ENCODE results near the gene TBL1XR1. TPM values are rescaled to one million over a fixed set of nuclear protein-coding genes. Genes with fewer than 3 reads are reported as not detected.

Gene TBL1XR1
- total and polyA plus RNA-seq, 2 of the 4 experiments (the other 2 are of a cell fraction): 25.2 to 170 TPM

- Histone ChIP-seq H2BK20ac (ENCODE audit: low read depth, low read length) (no peak overlapping the region), H4K5ac (ENCODE audit: low read depth, low read length) (no peak overlapping the region), H3K23ac (ENCODE audit: low read depth, low read length) (no peak overlapping the region), H3K79me1 (ENCODE audit: low read depth in 1 of 2, low read length in 2 of 2) (peaks cover 16 to 67% of the 10 kb centered on the region in 2 experiments), H3K27me3 (ENCODE audit: control insufficient read depth, insufficient read depth, low read length) (no peaks in the 10 kb centered on the region), H3K4me2 (ENCODE audit: low read depth, low read length) (no peak overlapping the region), H4K8ac (ENCODE audit: low read depth in 2 of 2, low read length in 2 of 2) (no peak overlapping the region), H3K4me3 (ENCODE audit: insufficient read depth, low read depth, low read length) (no peak overlapping the region), H3K9ac (ENCODE audit: low read depth, low read length) (no peak overlapping the region), H3K4me1 (ENCODE audit: control insufficient read depth, insufficient read depth, low read length) (peaks cover 10% of the 10 kb centered on the region; the same call in 1 of the 2 replicates), H3K9me3 (ENCODE audit: control insufficient read depth, insufficient read depth, low read length) (no peaks in the 10 kb centered on the region), H3K36me3 (ENCODE audit: control insufficient read depth, insufficient read depth, low read length) (no peaks in the 10 kb centered on the region), H2AK5ac (ENCODE audit: low read depth, low read length) (no peak overlapping the region), H3K56ac (ENCODE audit: extremely low read depth, insufficient read depth, low read length) (no peak overlapping the region), H3K14ac (replicated peaks; ENCODE audit: low read depth, low read length) (no peak overlapping the region), H3K4ac (ENCODE audit: low read depth, low read length) (no peak overlapping the region), H3K9me1 (ENCODE audit: insufficient read depth, low read length) (peaks cover 12% of the 10 kb centered on the region), H2BK15ac (ENCODE audit: low read depth, low read length) (no peak overlapping the region), H4K20me1 (ENCODE audit: insufficient read depth, low read length) (peaks cover 83% of the 10 kb centered on the region), H2AFZ (replicated peaks; ENCODE audit: low read length, poor library complexity) (no peak overlapping the region), H4K91ac (ENCODE audit: insufficient read depth, low read depth, low read length) (no peak overlapping the region), H2BK5ac (ENCODE audit: low read depth, low read length, poor library complexity, severe bottlenecking) (no peak overlapping the region), H3K18ac (ENCODE audit: low read depth, low read length) (no peak overlapping the region), H3K27ac (ENCODE audit: insufficient read depth, low read length) (no peak overlapping the region), H2BK120ac (ENCODE audit: low read depth, low read length) (no peak overlapping the region), H2AK9ac (replicated peaks; ENCODE audit: low read depth, low read length, poor library complexity) (no peak overlapping the region)
- WGBS, 2 experiments (ENCODE audit: extremely low coverage in 2 of 2, insufficient read length in 1 of 2): no CpG with 5 or more reads among the region's 3 CpGs
- in situ Hi-C loops (cut with MboI; ENCODE audit: low sequenced_read_pairs) (no loop called here), intact Hi-C loops (cut with micrococcal nuclease) (no loop called here), dilution Hi-C loops (cut with HindIII; ENCODE audit: low sequenced_read_pairs, unreplicated experiment) (no loop called here)
- DNase-seq (no peak), ATAC-seq (ENCODE audit: low read depth) (no peak)
- ChIA-PET CTCF (no interaction called here), POLR2A (ENCODE audit: unreplicated experiment) (no interaction called here)
- no TSS peak for BruUV-seq (replicated peaks)
- no peak for TF ChIP-seq RAD21 (IDR thresholded peaks at IDR 0.05; ENCODE audit: low read length)
- no peak for TF ChIP-seq CEBPB (IDR thresholded peaks at IDR 0.05; ENCODE audit: low read depth, low read length)
- no peak for TF ChIP-seq RFX5 (IDR thresholded peaks at IDR 0.05; ENCODE audit: low read depth, low read length)
- TF ChIP-seq FOS (IDR thresholded peaks at IDR 0.05; ENCODE audit: low read depth, low read length): no peak
- TF ChIP-seq MAZ (IDR thresholded peaks at IDR 0.05; ENCODE audit: borderline replicate concordance, low read depth, low read length): no peak
- TF ChIP-seq SMC3 (IDR thresholded peaks at IDR 0.05; ENCODE audit: low read depth, low read length): no peak
- TF ChIP-seq ELK1 (IDR thresholded peaks at IDR 0.05; ENCODE audit: borderline replicate concordance, low read depth, low read length): no peak
- TF ChIP-seq CTCF (conservative IDR thresholded peaks at IDR 0.05; ENCODE audit: low read depth, low read length): no peak
- no peak for TF ChIP-seq MXI1 (IDR thresholded peaks at IDR 0.05; ENCODE audit: borderline replicate concordance, low read depth, low read length)
- TF ChIP-seq USF2 (IDR thresholded peaks at IDR 0.05; ENCODE audit: low read depth, low read length): no peak
- no peak for TF ChIP-seq NFE2L2 (IDR thresholded peaks at IDR 0.05; ENCODE audit: low read depth, low read length)
- no peak for TF ChIP-seq MAFK (IDR thresholded peaks at IDR 0.05; ENCODE audit: low read depth, low read length)
- TF ChIP-seq CHD1 (IDR thresholded peaks at IDR 0.05; ENCODE audit: low read depth, low read length): no peak
- TF ChIP-seq RCOR1 (IDR thresholded peaks at IDR 0.05; ENCODE audit: insufficient replicate concordance, low read length): no peak
- TF ChIP-seq BHLHE40 (IDR thresholded peaks at IDR 0.05; ENCODE audit: low read depth, low read length): no peak
- no peak for TF ChIP-seq POLR2A (IDR thresholded peaks at IDR 0.05; ENCODE audit: low read depth, low read length)
Observed at GRCh38 chr3:177114253-177114652, 83.0 kb downstream of the TBL1XR1 start.

Measured in IMR-90 (cell line).